ENCODE measurements around the gene ATOSA. TPM values are rescaled to one million over a fixed set of nuclear protein-coding genes. Genes with fewer than 3 reads are reported as not detected.

The ATOSA gene
- total RNA-seq, 1 experiment from 2014 or later = 5.8 TPM

DNA sequence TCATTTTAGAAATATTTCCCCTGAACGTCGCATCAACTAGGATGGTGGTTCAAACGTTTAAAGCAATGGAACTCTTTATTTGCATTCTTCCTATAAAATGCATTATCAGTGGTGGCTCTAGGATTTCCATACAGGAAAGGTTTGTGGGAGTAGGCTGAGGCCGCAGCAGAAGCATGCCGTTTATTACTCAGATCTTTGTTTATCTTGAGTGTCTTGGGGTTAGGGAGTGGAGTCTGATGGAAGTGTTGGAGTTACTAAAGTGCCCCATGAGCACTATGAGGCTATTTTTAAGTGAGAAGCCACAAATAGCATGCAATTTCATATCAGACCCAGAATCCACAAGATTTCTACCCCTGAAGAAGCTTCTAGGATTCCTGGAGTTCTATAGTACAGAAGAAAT, 26.2 kb downstream of the ATOSA start:
- Histone ChIP-seq H3K27me3 (ENCODE audit: insufficient read depth, low read length) (no peaks in the 10 kb centered on the region), H3K9me3 (ENCODE audit: control insufficient read depth, low read depth, low read length) (no peaks in the 10 kb centered on the region), H3K4me2 (ENCODE audit: insufficient read depth, insufficient read length, low read length) (no peak overlapping the region), H2BK15ac (ENCODE audit: low read depth, low read length) (no peak overlapping the region), H3K79me2 (ENCODE audit: insufficient read depth, low read length) (no peaks in the 10 kb centered on the region), H3K4me1 (ENCODE audit: insufficient read depth, low read length) (no peaks in the 10 kb centered on the region), H2AFZ (ENCODE audit: low read length) (no peak overlapping the region), H4K91ac (ENCODE audit: insufficient read length, low read depth, low read length) (no peak overlapping the region), H3K18ac (ENCODE audit: insufficient read length, low read depth, low read length) (no peak overlapping the region), H2BK120ac (ENCODE audit: low read depth, low read length, poor library complexity, severe bottlenecking) (no peak overlapping the region), H2AK5ac (ENCODE audit: insufficient read length, low read length) (no peak overlapping the region), H3T11ph (ENCODE audit: low read length) (no peak overlapping the region), H3K27ac (ENCODE audit: insufficient read length, low read depth, low read length) (no peak overlapping the region), H3K9ac (ENCODE audit: extremely low read depth, insufficient read length, low read length) (no peak overlapping the region), H3K4ac (ENCODE audit: low read depth, low read length) (no peak overlapping the region), H3K23ac (ENCODE audit: insufficient read length, low read depth, low read length) (no peak overlapping the region), H3K79me1 (ENCODE audit: insufficient read depth, low read depth, low read length, poor library complexity, severe bottlenecking) (no peaks in the 10 kb centered on the region), H4K8ac (replicated peaks; ENCODE audit: insufficient read length, low read depth, low read length) (no peak overlapping the region), H2BK5ac (ENCODE audit: insufficient read length, low read length) (no peak overlapping the region), H2BK20ac (ENCODE audit: low read depth, low read length, poor library complexity, severe bottlenecking) (no peak overlapping the region), H3K23me2 (ENCODE audit: insufficient read length, low read depth, low read length, poor library complexity, severe bottlenecking) (no peaks in the 10 kb centered on the region), H4K20me1 (ENCODE audit: control insufficient read depth, insufficient read depth, insufficient read length) (no peaks in the 10 kb centered on the region), H3K56ac (ENCODE audit: insufficient read length, low read depth, low read length) (no peak overlapping the region), H2BK12ac (ENCODE audit: insufficient read length, low read depth, low read length) (no peak overlapping the region), H3K14ac (ENCODE audit: insufficient read depth, low read length) (no peak overlapping the region), H4K5ac (ENCODE audit: insufficient read length, low read depth, low read length) (no peak overlapping the region)
- TF ChIP-seq, protein P1, sequence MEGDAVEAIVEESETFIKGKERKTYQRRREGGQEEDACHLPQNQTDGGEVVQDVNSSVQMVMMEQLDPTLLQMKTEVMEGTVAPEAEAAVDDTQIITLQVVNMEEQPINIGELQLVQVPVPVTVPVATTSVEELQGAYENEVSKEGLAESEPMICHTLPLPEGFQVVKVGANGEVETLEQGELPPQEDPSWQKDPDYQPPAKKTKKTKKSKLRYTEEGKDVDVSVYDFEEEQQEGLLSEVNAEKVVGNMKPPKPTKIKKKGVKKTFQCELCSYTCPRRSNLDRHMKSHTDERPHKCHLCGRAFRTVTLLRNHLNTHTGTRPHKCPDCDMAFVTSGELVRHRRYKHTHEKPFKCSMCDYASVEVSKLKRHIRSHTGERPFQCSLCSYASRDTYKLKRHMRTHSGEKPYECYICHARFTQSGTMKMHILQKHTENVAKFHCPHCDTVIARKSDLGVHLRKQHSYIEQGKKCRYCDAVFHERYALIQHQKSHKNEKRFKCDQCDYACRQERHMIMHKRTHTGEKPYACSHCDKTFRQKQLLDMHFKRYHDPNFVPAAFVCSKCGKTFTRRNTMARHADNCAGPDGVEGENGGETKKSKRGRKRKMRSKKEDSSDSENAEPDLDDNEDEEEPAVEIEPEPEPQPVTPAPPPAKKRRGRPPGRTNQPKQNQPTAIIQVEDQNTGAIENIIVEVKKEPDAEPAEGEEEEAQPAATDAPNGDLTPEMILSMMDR (conservative IDR thresholded peaks at IDR 0.05) = no peak
- Mint-ChIP-seq H3K27me3 (ENCODE audit: low read depth) (no peaks in the 10 kb centered on the region), H3K27ac (peak overlapping the region; percentile 25 to 83 (median 68); a peak in 5 of 7 replicates), H3K36me3 (ENCODE audit: insufficient read depth in 1 of 3, low read depth in 3 of 3) (no peaks in the 10 kb centered on the region), H3K4me3 (no peak overlapping the region), H3K4me1 (peaks cover 16 to 17% of the 10 kb centered on the region in 2 experiments), H3K9me3 (no peaks in the 10 kb centered on the region)
- no CpG with 5 or more reads among the region's 5 CpGs for WGBS (ENCODE audit: extremely low coverage, insufficient read length, low lambda C conversion rate)
- no peak for DNase-seq
